Keratinocyte (primary cell): ENCODE data around the gene TMEM176B. TPM values are rescaled to one million over a fixed set of nuclear protein-coding genes. Genes with fewer than 3 reads are reported as not detected.
"Not testable (repeated sequence)": the region's sequence is repeated elsewhere in the genome, so short reads cannot be mapped to it uniquely, and the experiment has no call there.

Experiments
- DNase-seq: peaks from one replicate; pipeline ENCODE4 v3.0.0-alpha.2; 2011; ENCODE audit warnings: low read depth, missing footprints, low spot score
- FAIRE-seq: peaks from 2 replicates; lab custom pipeline; 2011; peaks lifted over from hg19 to GRCh38; lab: Jason Lieb, UNC
- H2AFZ ChIP-seq: 2 replicates; pipeline ENCODE4 v1.6.0; 2012; ENCODE audit warnings: low read length, control low read depth, inconsistent platforms; ENCODE audit not compliant: control insufficient read depth
- H3K27ac ChIP-seq: 2 replicates; pipeline ENCODE4 v1.5.1; 2011; ENCODE audit warnings: low read length; ENCODE audit not compliant: control insufficient read depth, insufficient read depth
- H3K27me3 ChIP-seq: 3 replicates; pipeline ENCODE4 v1.6.0; 2011; ENCODE audit warnings: low read length; ENCODE audit not compliant: control insufficient read depth, insufficient read depth; ENCODE audit errors: extremely low read depth
- H3K36me3 ChIP-seq, 2 experiments: 2 replicates in 1 of 2; 3 replicates in 1 of 2; pipeline ENCODE4 v1.5.1; 2011; ENCODE audit warnings: low read length in 2 of 2, mild to moderate bottlenecking in 1 of 2; ENCODE audit not compliant: control insufficient read depth in 2 of 2, insufficient read depth in 2 of 2; ENCODE audit errors: extremely low read depth in 1 of 2
- H3K4me1 ChIP-seq: 3 replicates; pipeline ENCODE4 v1.5.1; 2011; ENCODE audit warnings: low read length; ENCODE audit not compliant: control insufficient read depth, insufficient read depth; ENCODE audit errors: extremely low read depth
- H3K4me2 ChIP-seq: 3 replicates; pipeline ENCODE4 v1.6.0; 2011; ENCODE audit warnings: low read depth, low read length; ENCODE audit not compliant: control insufficient read depth, insufficient read depth; ENCODE audit errors: extremely low read depth
- H3K4me3 ChIP-seq, 3 experiments: fragments of 200-600 bp in 1 of 3; sonication (generic) in 1 of 3; 2 replicates in 2 of 3; 3 replicates in 1 of 3; pipeline ENCODE4 v1.5.1; 2011 to 2016; ENCODE audit warnings: low read length in 3 of 3, mild to moderate bottlenecking in 3 of 3, control low read depth in 2 of 3, inconsistent platforms in 1 of 3, low read depth in 1 of 3, mixed read lengths in 1 of 3, mixed run types in 1 of 3, moderate library complexity in 1 of 3; ENCODE audit not compliant: control insufficient read depth in 2 of 3, insufficient read depth in 2 of 3; ENCODE audit errors: extremely low read depth in 1 of 3
- H3K79me2 ChIP-seq: 2 replicates; pipeline ENCODE4 v1.6.0; 2012; ENCODE audit warnings: low read length; ENCODE audit not compliant: control insufficient read depth, insufficient read depth
- H3K9ac ChIP-seq: 3 replicates; pipeline ENCODE4 v1.6.0; 2011; ENCODE audit warnings: low read length; ENCODE audit not compliant: control insufficient read depth, insufficient read depth; ENCODE audit errors: extremely low read depth
- H3K9me1 ChIP-seq: 3 replicates; pipeline ENCODE4 v1.6.0; 2011; ENCODE audit warnings: low read length; ENCODE audit not compliant: control insufficient read depth, insufficient read depth; ENCODE audit errors: extremely low read depth
- H3K9me3 ChIP-seq: 2 replicates; pipeline ENCODE4 v1.5.1; 2012; ENCODE audit warnings: low read depth, low read length; ENCODE audit not compliant: control insufficient read depth
- H4K20me1 ChIP-seq: 3 replicates; pipeline ENCODE4 v1.6.0; 2011; ENCODE audit warnings: low read length; ENCODE audit not compliant: control insufficient read depth, insufficient read depth; ENCODE audit errors: extremely low read depth
- EZH2 ChIP-seq: IDR thresholded peaks from one replicate; pipeline ENCODE4 v1.6.1; 2012; ENCODE audit warnings: inconsistent platforms, mild to moderate bottlenecking, low read length, moderate library complexity
- dilution Hi-C: fragments of 300-500 bp; cut with MboI; formaldehyde crosslinking; loops from one replicate; pipeline ENCODE4 v1.7.0; 2020; ENCODE audit warnings: low sequenced_read_pairs; ENCODE audit not compliant: extremely low pct_ligation_motif_present
- polyA plus RNA-seq, 5 experiments: library from polyadenylated mRNA; depleted of rRNA in 3 of 5; stranded (reverse) in 3 of 5; stranded (forward) in 1 of 5; unstranded in 1 of 5; fragments of >200 nt; gene quantifications; 1 replicate in 1 of 5; 2 replicates in 3 of 5; 3 replicates in 1 of 5; pipeline versions ENCODE4 v1.2.1 to v1.2.3, GENCODE V29; 2011 to 2012; ENCODE audit warnings: missing spikeins in 2 of 5, low read depth in 1 of 5, low replicate concordance in 1 of 5
- TF ChIP-seq, protein P1 (sequence below), 3 experiments: IDR thresholded peaks in 1 of 3; conservative IDR thresholded peaks in 1 of 3; optimal IDR thresholded peaks in 1 of 3; 2 replicates in 2 of 3; 3 replicates in 1 of 3; pipeline versions ENCODE3 to v1.5.1; 2011; ENCODE audit warnings: low read length in 3 of 3, mild to moderate bottlenecking in 3 of 3, moderate library complexity in 2 of 3, control low read depth in 1 of 3, inconsistent platforms in 1 of 3; ENCODE audit not compliant: insufficient read depth in 2 of 3; ENCODE audit errors: extremely low read depth in 1 of 3

The TMEM176B gene
- polyA plus RNA-seq, 1 donor (not counting 4 experiments of a cell fraction or from before 2014, with no cell fraction given): not detected

DNA sequence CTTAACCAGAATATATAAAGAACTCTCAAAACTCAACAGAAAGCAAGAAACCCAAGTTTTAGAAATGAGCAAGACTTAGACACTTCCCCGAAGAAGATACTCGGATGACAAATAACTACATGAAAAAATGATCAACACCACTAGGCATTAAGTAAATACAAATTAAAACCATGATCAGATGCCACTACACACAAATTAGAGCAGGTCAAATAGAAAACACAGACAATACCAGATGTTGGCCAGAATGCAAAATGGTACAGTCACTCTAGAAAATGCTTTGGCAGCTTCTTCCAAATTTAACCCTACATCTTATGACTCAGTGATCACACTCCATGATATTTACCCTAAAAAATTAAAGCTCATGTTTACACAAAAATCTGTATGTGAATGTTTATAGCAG is 18.8 kb upstream of the TMEM176B start:
- FAIRE-seq: no peak
- Histone ChIP-seq H3K4me2 (no peak overlapping the region), H3K36me3 (no peaks in the 10 kb centered on the region), H3K9me3 (no peaks in the 10 kb centered on the region), H3K79me2 (no peaks in the 10 kb centered on the region), H3K4me1 (no peaks in the 10 kb centered on the region), H3K27ac (no peak overlapping the region), H3K9ac (no peak overlapping the region), H4K20me1 (no peaks in the 10 kb centered on the region), H3K4me3 (no peak overlapping the region), H3K27me3 (peaks cover 4% of the 10 kb centered on the region), H3K9me1 (no peaks in the 10 kb centered on the region), H2AFZ (no peak overlapping the region)
- no peak for DNase-seq
- dilution Hi-C loops: no loop called here
- TF ChIP-seq, protein P1, sequence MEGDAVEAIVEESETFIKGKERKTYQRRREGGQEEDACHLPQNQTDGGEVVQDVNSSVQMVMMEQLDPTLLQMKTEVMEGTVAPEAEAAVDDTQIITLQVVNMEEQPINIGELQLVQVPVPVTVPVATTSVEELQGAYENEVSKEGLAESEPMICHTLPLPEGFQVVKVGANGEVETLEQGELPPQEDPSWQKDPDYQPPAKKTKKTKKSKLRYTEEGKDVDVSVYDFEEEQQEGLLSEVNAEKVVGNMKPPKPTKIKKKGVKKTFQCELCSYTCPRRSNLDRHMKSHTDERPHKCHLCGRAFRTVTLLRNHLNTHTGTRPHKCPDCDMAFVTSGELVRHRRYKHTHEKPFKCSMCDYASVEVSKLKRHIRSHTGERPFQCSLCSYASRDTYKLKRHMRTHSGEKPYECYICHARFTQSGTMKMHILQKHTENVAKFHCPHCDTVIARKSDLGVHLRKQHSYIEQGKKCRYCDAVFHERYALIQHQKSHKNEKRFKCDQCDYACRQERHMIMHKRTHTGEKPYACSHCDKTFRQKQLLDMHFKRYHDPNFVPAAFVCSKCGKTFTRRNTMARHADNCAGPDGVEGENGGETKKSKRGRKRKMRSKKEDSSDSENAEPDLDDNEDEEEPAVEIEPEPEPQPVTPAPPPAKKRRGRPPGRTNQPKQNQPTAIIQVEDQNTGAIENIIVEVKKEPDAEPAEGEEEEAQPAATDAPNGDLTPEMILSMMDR (optimal IDR thresholded peaks at IDR 0.05 in 1 of 3, IDR thresholded peaks at IDR 0.05 in 1 of 3, conservative IDR thresholded peaks at IDR 0.05 in 1 of 3; ENCODE audit: extremely low read depth in 1 of 3, insufficient read depth in 2 of 3, low read length in 3 of 3): no peak
- no peak for TF ChIP-seq EZH2

- Histone ChIP-seq H3K4me3 (no peak overlapping the region), H3K27me3 (no peaks in the 10 kb centered on the region), H3K4me1 (no peaks in the 10 kb centered on the region), H4K20me1 (no peaks in the 10 kb centered on the region), H3K9me3 (no peaks in the 10 kb centered on the region), H3K27ac (no peak overlapping the region), H3K79me2 (no peaks in the 10 kb centered on the region), H3K9ac (no peak overlapping the region), H3K4me2 (no peak overlapping the region), H3K36me3 (no peaks in the 10 kb centered on the region), H2AFZ (no peak overlapping the region), H3K9me1 (no peaks in the 10 kb centered on the region)
- FAIRE-seq (no peak), DNase-seq (no peak)
- dilution Hi-C loops: no loop called here
- TF ChIP-seq EZH2: no peak
- TF ChIP-seq, protein P1 (optimal IDR thresholded peaks at IDR 0.05 in 1 of 3, IDR thresholded peaks at IDR 0.05 in 1 of 3, conservative IDR thresholded peaks at IDR 0.05 in 1 of 3; ENCODE audit: extremely low read depth in 1 of 3, insufficient read depth in 2 of 3, low read length in 3 of 3): no peak
Observed at GRCh38 chr7:150814328-150815001, 14.3 kb upstream of the TMEM176B start.

- H3K9me1 ChIP-seq, H3K36me3 ChIP-seq, H3K9me3 ChIP-seq, H3K9ac ChIP-seq, H2AFZ ChIP-seq, H3K4me1 ChIP-seq, H3K4me2 ChIP-seq, dilution Hi-C loops, H3K79me2 ChIP-seq, H3K27me3 ChIP-seq, DNase-seq, FAIRE-seq, H4K20me1 ChIP-seq, H3K27ac ChIP-seq, H3K4me3 ChIP-seq: not testable (repeated sequence)
Observed at GRCh38 chr7:150807616-150808438, 7.7 kb upstream of the TMEM176B start.
